CD4-positive, alpha-beta T cell treated with Interleukin-4 for 4 hours (primary cell): Measurements from ENCODE around the gene CTH.
"Not testable (repeated sequence)": the region's sequence is repeated elsewhere in the genome, so short reads cannot be mapped to it uniquely, and the experiment has no call there.

Source experiments
- DNase-seq: peaks from one replicate; pipeline ENCODE4 v3.0.0-alpha.2; 2020

CTH gene

GRCh38 chr1:70411360-70411844 is 334 bp downstream of the CTH start:
- no peak for DNase-seq

GRCh38 chr1:70415882-70416281 is 4.8 kb downstream of the CTH start:
- DNase-seq: no peak

GRCh38 chr1:70418973-70419734 is 8.1 kb downstream of the CTH start:
- DNase-seq: not testable (repeated sequence)

GRCh38 chr1:70420320-70420719 is 9.3 kb downstream of the CTH start:
- DNase-seq: no peak

- no peak for DNase-seq
Observed at GRCh38 chr1:70426154-70427131, 15.4 kb downstream of the CTH start.

GRCh38 chr1:70427976-70428375 is 16.9 kb downstream of the CTH start:
- DNase-seq: no peak

GRCh38 chr1:70429219-70429618 is 18.2 kb downstream of the CTH start:
- DNase-seq: no peak

DNA sequence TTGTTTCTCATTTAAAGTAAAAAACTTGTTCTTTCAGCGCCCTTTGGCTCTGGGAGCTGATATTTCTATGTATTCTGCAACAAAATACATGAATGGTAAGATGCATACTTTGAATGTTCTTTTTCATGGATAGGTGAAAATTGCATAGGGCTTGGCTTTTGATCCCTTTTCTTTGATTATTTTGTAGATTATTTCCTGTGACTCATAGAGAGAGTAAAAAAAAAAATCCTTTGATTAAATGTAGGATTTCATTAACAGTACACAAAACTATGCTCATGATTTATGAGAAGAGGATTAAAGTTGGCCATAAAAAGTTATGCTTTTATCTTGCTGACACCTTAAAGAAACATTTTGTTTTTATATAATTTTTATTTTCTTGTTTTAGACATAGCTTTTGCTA is 18.7 kb downstream of the CTH start:
- no peak for DNase-seq

DNA sequence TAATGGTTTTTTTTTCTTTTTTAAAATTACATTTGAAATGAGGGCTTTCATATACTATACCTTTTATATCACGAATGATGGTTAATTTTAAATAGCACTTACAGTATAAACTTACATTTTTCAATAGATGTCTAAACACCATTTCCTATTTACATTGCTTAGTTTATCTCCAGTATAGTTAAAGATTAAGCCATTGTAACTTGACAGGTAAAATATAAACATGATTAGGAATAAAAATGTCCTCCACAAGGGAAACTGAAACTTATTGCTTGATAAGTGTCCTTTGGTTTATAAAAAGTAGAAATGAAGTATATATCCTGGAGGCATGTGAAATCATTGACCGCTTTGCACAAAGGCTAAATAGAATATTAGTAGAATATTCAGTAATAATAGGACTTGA is 20.2 kb downstream of the CTH start:
- no peak for DNase-seq

DNA sequence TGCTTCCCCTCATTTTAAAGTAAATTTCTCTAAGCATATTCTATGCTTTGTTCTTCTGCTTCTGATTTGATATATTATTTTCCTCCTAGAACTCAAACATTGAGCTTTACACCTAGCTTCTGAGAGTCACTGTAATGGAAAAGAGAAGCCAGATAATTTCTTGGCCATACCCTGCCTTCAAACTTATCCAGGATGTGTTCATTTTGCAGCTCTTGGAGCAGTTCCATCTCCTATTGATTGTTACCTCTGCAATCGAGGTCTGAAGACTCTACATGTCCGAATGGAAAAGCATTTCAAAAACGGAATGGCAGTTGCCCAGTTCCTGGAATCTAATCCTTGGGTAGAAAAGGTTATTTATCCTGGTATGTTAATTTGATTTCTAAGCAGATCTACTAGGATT is 20.8 kb downstream of the CTH start:
- DNase-seq: no peak

DNA sequence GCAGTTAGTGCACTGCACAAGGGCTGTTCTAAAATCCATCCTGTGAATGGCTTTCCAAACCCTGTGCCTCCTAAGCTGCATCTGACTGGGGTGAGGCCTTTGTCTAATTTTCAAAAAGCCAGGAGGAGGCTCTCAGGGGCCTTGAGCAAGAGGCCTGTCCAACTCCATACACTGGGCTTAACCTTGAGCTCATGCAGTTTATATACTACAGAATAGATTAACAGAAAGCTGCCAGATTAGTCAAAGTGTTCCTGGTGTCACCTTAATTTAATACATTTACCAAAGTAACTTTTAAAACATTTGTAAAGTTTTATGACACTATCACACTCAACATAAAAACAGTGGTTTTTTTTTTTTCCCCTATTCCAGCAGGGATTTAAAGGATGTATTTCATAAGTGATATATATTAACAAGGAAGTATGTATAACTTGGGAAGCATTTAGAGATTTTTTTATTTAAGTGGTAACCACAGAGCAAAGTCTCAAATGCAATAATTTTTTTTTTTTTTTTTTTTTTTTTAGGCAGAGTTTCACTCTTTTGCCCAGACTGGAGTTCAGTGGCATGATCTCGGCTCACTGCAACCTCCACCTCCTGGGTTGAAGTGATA is 23.3 kb downstream of the CTH start:
- no peak for DNase-seq

DNA sequence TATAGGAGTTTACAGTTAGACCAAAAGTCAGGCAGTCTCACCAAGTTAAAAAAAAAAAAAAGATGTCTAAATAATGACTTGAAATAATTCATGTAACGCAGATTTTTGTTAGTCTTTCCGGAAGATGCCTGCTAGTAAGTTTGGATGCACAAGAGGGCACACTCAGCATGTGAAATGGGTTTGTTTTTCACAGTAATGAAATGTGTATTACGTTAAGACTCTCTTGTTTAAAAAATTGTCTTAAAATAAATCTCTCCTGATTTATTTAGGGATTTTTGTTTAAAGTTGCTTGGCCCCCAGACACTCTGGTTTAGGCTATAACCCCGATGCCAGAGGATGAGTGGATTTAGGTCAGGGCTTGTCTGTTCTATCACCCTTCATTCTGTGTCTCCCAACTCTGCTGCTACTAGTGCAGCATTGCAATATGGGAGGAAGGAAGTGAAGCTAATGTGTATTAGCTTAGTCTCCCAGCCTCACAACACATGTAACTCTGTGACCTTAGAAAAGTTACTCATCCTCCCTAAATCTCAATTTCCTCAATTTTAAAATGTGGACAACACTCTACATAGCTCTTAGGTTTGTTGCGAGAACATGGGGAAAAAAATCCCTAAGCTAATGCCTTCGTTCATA is 25.7 kb downstream of the CTH start:
- no peak for DNase-seq

DNA sequence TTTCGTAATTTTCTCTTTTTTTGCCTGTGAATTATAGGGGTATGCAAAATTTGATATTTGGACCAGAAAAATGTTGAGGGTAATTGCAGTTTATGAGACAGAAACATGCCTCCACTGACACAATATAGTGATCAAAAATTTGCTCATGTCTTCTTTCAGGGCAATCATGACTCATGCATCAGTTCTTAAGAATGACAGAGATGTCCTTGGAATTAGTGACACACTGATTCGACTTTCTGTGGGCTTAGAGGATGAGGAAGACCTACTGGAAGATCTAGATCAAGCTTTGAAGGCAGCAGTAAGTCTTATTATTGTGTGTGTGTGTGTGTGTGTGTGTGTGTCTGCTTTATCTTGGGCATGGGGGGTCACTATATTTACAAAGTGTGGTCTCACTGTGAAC is 27.5 kb downstream of the CTH start:
- DNase-seq: no peak

- DNase-seq: no peak
Observed at GRCh38 chr1:70440642-70441391, 29.7 kb downstream of the CTH start.

DNA sequence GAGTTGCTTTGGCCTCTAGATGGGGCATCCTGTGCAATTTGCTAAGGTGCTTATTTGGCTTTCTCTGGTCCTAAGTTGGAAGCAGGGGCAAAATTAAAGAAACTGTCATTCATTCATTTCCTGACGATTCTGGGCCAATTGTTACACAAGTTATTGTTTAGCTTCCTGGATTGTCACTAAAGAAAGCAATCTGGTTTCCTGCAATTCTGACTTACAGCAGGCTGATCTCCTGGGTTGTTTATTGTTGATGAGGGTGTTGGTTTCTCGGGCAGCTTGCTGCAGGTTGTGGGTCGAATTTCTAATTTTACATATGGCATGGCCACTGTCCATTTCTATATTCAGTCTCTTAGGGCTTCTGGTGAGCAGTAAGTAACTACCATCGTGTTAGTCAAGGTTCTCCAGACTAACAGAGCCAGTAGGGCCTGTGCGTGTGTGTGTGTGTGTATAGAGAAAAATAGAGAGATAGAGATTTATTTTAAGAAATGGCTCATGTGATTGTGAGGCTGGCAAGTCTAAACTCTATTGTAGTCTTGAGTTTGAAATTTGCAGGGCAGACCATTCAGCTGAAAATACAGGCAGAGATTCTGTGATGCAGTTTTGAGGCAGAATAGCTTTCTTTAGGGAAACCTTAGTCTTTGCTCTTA is 30.4 kb downstream of the CTH start:
- no peak for DNase-seq

GRCh38 chr1:70442490-70442889 is 31.4 kb downstream of the CTH start:
- no peak for DNase-seq

DNA sequence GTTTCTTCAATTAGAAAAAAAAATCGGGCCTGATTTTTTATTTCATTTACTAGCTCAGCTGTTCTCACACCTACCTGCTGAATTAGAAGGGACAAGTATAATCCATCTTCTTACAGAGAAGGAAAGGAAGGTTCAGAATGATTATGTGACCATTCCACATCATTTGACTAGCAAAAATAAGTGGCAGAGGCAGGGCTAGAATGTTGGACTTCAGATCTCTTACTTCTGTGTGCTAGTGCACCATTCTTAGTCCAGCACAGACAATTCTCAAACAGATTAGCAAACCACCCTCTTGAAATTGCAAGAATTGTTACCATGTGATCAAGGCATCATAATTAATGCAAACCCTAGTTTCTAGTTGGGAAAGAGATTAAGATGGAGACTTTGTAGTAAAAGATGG is 32.7 kb downstream of the CTH start:
- DNase-seq: no peak

DNA sequence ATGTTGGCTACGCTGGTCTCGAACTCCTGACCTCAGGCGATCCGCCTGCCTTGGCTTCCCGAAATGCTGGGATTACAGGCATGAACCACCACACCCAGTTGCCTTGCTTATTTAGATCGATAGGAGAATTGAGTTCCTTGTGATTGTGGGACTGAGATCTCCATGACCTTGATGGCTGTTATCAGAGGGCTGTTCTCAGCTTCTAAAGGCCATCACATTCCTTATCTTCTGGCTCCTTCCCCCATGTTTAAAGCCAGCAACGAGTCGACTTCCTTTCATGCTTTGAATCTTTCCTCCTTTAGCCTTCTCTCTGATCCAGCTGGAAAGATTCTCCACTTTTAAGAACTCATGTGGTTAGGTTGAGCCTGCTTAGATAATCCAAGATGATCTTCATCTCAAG is 38.0 kb downstream of the CTH start:
- no peak for DNase-seq

DNA sequence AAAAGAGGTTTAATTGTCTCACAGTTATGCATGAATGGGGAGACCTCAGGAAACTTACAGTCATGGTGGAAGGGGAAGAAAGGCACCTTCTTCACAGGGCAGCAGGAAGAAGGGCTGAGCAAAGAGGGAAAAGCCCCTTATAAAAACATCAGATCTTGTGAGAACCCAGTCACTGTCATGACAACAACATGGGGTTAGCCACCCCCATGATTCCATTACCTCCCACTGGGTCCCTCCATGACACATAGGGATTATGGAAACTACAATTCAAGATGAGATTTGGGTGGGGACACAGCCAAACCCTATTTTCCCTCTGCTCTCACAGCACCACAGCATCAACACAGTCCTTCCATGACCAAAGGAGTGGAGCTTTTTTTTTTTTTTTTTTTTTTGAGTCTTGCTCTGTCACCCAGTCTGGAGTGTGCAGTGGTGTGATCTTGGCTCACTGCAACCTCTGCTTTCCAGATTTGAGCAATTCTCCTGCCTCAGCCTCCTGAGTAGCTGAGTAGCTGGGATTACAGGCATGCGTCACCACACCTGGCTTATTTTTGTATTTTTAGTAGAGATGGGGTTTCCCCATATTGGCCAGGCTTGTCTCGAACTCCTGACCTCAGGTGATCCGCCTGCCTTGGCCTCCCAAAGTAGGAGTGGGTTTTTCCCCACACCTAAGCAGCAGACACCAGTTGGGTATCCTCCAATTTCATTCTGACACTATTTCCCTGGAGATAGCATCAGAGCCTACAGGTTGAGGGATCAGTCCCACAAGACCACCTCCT is 41.3 kb downstream of the CTH start:
- DNase-seq: not testable (repeated sequence)

- DNase-seq: no peak
Observed at GRCh38 chr1:70455291-70455690, 44.2 kb downstream of the CTH start.

GRCh38 chr1:70458131-70458530 is 47.1 kb downstream of the CTH start:
- no peak for DNase-seq
